D341Med (cell line): ENCODE results near the gene RAPGEF4.

Experiments
- DNase-seq: peaks from one replicate; pipeline ENCODE4 v3.0.0; 2012; ENCODE audit warnings: low spot score

Gene RAPGEF4

GRCh38 chr2:172938713-172939375 lies 203.2 kb downstream of the RAPGEF4 start:
- no peak for DNase-seq

DNA sequence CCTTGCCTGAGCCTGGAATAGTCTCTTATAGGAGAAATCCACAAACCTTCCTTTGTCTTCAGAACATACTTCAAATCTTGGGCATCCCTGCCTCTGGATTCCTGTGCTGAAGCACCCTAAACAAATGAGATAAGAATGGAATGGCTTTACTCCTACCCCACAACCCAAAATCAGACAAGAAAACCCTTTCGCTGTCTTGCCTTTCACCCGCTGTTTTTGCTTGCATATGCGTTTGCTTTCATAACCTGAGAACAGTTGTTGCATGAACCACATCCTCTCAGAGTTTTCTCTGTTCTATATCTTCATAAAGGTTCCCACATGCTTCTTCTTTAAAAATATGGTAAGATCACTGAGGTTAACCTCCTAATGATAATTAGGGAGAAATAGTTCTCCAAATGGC lies 207.9 kb downstream of the RAPGEF4 start:
- no peak for DNase-seq

- DNase-seq: no peak
Measured at GRCh38 chr2:172944022-172944793, 208.6 kb downstream of the RAPGEF4 start.

DNA sequence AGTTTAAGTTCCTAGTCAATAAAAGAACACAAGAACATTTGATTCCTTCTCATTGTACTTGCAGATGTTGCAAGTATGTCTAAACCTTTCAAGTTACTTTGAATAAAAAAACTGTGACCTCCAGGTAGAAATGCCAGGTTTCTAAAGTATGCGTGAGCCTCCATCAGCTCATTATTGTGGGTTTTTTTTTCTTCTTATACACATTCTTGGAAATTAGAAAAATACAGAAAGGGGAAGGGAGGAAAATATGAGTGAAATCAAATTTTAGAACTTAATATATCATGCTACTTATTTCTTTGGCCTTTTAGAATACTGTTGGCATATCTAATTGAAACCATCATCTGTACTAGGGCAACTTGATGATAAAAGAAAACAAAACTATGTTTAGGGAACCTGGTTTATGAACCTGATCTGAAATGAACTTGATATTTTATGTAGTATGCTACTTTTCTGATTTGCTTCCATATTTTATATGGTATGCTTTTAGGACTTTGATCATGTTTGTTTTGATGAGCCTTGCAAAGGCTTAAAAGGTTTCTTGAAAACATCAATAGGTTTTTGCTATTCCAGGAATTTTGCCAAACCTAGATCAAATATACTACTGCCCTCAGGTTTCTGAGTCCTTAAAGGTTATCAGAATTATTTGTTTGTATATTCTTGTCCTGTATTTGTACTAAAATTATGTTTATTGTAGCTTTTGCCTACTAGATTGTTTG lies 209.3 kb downstream of the RAPGEF4 start:
- no peak for DNase-seq

DNA sequence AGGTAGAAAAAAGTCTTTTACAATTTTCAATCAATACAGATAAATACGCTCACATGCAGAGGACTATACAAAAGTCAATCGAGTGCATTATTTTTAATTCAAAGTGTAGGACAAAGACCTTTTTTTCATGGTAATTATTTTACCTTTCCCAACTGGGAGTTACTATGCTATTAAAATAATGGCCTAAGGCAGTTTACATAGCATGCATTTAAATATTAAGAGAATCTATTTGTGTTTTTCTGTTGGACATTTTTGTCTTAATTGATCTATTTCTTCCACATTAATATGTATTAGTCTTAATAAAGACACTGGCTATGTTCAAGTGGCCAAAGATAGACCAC lies 209.8 kb downstream of the RAPGEF4 start:
- no peak for DNase-seq

DNA sequence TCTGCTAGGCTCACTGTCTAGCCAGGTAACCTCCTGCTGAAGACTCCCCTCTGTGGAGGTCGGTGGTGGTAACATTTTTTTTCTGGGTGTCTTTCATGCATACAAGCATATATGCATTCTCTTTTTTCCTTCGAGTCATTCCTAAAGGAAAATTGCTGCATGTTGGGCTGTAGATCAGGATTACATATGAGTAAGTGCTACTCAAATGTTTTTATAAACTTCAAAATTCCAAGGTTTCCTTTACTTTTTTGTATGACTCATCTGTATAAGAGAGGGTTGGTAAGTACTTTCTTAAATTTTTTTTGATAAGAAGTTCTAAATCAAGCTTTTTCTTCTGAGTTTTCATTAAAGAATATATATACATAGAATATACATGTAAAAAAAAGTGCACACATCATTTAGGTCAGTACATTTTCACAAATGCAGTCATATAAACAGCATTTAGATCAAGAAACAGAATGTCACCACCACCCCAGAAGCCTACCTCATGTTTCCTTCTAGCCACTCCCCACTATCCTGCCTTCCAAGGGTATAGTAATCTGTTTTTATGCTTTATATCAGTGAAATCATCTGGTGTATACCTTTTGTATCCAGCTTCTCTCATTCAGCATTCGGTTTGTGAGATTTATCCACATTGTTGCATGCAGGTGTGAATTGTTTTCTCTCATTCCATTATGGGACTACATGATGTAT lies 212.0 kb downstream of the RAPGEF4 start:
- no peak for DNase-seq

DNA sequence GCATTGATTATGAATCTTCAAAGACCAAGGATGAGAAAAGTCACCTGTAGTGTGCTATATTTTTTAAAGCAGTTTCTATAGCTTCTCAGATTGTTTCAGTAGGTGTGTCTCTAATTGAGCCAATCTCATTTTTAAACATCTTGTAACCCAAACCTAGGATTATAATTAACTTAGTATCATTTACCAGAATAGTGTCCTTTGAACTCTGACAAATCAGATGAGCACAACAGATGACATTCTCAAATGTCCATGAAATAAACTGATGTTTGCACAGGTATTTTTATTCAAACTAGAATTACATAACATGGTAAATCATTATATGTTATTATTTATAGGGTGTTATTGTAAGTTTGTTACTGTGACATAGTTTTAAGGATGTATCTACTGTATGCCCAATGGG lies 213.9 kb downstream of the RAPGEF4 start:
- DNase-seq: no peak

DNA sequence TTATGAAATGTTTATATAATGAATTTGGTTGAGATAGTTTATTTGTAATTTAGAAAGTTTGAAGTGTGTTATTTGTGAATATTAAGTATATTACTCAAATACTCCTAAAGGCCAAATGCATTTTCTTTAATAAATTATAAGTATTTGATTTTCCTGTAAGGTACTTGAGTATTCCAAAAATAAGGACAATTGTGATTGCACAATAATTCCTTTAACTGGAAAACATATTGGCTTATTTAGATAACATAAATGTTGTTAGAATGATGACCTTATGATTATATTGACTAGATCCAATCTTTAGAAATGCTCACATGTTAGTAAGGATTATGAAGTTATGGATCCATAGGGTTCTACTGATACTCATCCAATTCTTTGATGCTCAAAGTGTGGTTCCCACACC lies 214.9 kb downstream of the RAPGEF4 start:
- no peak for DNase-seq

- DNase-seq: no peak
Measured at GRCh38 chr2:172951554-172951953, 215.9 kb downstream of the RAPGEF4 start.

- no peak for DNase-seq
Measured at GRCh38 chr2:172953411-172953810, 217.8 kb downstream of the RAPGEF4 start.

DNA sequence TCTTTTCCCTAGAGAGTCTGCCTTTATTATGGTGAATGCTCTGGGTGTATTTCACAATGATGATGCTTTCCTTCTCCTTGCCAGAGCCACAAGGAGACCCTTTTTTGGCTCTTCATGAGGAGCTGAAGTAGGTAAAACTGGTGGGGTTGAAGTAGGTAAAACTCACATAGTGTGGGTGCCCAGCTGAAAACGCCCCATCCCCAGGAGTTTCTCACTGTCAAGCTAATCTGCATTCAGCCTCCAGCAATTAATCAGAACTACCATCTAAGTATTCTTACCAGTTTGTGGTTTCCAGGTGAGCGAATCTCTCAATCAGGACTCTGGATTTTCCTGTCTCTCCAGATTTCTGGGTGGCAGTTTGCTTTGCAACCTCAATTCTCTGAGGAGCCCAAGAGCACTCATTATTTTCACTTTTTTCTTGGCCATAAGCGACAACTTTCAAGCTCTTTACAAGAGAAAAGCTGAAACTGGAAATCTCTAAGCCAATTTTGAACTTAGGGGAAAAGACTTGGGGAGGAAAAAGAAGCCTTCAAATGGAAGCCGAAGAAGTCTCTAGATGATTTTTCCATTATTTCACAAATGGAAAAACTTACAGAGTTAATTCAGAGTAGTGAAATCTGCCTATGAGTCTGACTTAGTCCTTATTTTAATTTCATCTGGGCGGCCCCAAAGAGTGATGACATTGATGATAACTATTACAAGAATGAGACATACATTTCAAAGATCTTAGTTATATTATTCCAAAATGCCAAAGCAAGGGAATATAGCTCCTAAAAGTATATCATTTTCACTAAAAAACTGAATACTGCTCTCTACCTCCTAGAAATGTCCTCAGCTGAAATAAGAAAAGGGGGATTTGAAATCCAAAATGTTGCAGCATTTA lies 218.6 kb downstream of the RAPGEF4 start:
- DNase-seq: no peak

DNA sequence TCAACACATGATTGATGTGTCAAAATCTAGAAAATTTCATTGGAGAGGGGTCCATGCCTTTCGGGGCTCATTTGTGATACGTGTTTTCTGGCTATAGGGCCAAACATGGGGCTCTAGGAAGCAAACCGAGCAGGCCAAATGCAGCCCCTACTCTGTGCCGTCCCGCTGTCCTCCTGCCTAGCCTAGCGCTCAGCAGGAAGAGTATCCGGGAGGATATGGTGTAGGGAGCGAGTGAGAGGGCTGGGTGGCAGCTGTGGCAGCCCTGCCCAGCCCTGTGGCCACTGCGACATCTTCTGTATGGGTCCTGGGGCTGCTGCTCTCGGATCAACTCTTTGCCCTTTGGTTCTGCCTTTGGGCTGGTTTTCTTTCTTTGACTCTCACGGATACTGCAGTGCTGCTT lies 219.9 kb downstream of the RAPGEF4 start:
- DNase-seq: no peak

DNA sequence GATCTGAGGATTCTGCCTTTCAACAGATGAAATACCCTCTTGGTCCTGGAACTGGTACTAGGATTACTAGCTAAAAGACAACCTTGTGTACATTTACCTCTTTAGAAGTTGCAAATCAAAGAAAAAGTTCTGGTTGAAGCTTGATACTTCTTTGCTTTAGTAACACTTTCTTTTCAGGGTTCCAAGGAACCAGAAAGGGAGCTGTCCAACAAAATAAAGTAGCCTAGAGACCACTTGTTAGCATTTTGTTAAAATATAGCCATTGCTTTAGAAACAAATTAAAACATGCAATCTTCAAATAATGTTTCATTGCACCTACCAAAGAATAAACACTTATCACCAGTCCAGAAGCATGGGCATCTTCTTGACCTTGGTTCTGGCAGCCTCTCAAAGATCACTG lies 222.1 kb downstream of the RAPGEF4 start:
- no peak for DNase-seq

DNA sequence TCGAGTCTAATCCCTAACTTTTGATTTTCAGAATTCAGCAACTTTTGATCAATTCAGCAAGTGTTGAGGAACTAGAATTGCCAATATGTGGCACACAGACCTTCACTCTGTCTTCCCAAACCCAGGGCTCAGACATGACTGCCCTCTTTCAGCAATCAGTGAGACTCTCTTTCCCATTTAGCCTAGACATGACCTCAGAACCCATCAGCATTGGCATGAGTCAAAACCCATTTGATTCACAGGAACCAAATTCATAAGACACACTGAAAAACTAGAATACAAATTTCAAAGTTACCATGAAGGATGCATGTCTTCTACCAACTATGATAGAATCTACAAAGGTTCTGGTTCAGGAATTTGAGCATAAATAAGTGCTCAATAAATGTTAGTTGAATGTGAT lies 226.4 kb downstream of the RAPGEF4 start:
- DNase-seq: no peak

GRCh38 chr2:172962824-172963223 lies 227.2 kb downstream of the RAPGEF4 start:
- DNase-seq: no peak

- DNase-seq: no peak
Measured at GRCh38 chr2:172964511-172965139, 229.0 kb downstream of the RAPGEF4 start.

DNA sequence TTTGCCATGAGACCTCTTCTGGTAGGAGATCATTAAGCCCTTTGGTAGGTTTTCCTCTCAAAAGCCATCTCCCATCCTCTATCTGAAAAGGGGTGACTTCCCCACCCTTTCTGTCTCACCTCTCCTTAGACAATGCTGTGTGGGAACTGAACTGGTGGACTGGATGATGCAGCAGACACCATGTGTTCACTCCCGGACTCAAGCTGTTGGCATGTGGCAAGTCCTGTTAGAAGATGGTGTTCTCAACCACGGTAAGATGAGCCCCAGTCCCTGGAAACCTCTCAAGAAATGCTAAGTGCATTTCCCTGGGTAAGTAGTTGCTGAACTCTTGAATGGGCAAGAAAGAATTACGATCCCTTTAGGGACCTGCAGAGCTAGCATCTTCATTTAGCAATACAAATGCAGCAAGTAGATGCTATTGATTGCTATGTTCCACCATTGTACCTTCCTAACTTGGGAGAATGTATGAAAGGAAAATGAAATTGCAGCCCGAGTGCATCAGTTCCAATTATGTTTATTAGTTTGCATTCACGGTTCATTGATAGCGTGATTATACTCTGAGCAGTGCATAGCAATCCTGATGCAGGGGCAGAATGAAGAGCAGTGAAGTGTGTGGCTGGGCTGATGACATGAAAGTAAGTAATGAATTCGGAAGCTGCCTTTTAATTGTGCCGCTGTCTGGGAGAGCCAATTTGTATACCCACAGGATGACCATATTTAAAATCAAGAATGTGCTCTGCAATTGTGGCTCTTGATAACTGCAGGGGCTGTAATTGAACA lies 230.0 kb downstream of the RAPGEF4 start:
- no peak for DNase-seq

GRCh38 chr2:172967036-172967982 lies 231.7 kb downstream of the RAPGEF4 start:
- no peak for DNase-seq

DNA sequence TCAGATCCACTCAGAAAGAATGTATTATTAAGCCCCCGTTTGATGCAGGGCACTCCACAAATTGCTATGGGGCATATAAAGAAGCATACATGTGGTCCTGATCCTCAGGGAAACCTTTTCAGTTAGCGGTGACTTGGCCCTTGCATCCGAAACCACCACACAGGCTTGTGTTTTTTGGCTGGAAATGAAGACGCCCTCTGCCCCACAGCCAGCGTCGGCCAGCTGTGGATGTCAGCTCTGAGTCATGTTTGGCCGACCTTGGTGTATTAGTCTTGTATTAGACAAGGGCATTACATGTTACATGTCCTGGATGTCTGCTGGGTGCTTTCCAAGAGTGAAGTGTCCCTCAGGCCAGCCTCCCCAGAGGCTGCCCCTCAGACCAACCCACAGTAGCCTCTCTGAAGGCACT lies 232.4 kb downstream of the RAPGEF4 start:
- DNase-seq: no peak
